Mononuclear cell (primary cell): ENCODE measurements around the gene SIAH1. TPM values are rescaled to one million over a fixed set of nuclear protein-coding genes. Genes with fewer than 3 reads are reported as not detected.
"Not testable (repeated sequence)": the region's sequence is repeated elsewhere in the genome, so short reads cannot be mapped to it uniquely, and the experiment has no call there.

Experiments
- H3K27me3 ChIP-seq: 2 replicates; pipeline ENCODE4 v1.6.0; 2011; ENCODE audit warnings: low read length, control low read depth; ENCODE audit not compliant: insufficient read depth
- H3K4me1 ChIP-seq: 2 replicates; pipeline ENCODE4 v1.5.1; 2011; ENCODE audit warnings: mild to moderate bottlenecking, low read length, control low read depth; ENCODE audit not compliant: insufficient read depth
- H3K4me3 ChIP-seq: 2 replicates; pipeline ENCODE4 v1.5.1; 2011; ENCODE audit warnings: mild to moderate bottlenecking, low read length, moderate library complexity
- H3K9me3 ChIP-seq: 2 replicates; pipeline ENCODE4 v1.5.1; 2011; ENCODE audit warnings: low read depth, mild to moderate bottlenecking, control low read depth, low read length
- total RNA-seq: library from RNA; depleted of rRNA; stranded (reverse); fragments of >200 nt; gene quantifications from one replicate; pipeline ENCODE4 v1.2.3, GENCODE V29; 2012

The SIAH1 gene
- total RNA-seq, 1 donor, result 67.7 TPM

- H3K4me3 ChIP-seq, result no peak overlapping the region
- no peaks in the 10 kb centered on the region for H3K4me1 ChIP-seq
- no peaks in the 10 kb centered on the region for H3K27me3 ChIP-seq
- no peaks in the 10 kb centered on the region for H3K9me3 ChIP-seq
Measured at GRCh38 chr16:48408688-48409087, 23.5 kb upstream of the SIAH1 start.

- H3K9me3 ChIP-seq, result no peaks in the 10 kb centered on the region
- no peaks in the 10 kb centered on the region for H3K4me1 ChIP-seq
- H3K4me3 ChIP-seq, result no peak overlapping the region
- no peaks in the 10 kb centered on the region for H3K27me3 ChIP-seq
Measured at GRCh38 chr16:48405907-48406306, 20.7 kb upstream of the SIAH1 start.

DNA sequence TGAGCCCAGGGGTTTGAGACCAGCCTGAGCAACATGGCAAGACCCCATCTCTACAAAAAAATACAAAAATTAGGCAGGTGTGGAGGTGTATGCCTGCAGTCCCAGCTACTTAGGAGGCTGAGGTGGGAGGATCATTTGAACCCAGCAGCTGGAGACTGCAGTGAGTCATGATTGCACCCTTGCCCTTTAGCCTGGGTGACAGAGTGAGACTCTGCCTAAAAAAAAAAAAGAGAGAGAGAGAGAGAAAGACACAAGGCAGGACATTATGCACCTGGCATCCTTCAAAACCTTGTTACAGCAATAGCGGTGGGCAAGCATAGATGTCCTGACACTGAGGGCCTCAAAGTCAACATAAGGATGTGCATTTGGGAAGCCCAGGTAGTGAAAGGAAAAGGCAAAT is 19.9 kb upstream of the SIAH1 start:
- H3K27me3 ChIP-seq, result no peaks in the 10 kb centered on the region
- no peak overlapping the region for H3K4me3 ChIP-seq
- no peaks in the 10 kb centered on the region for H3K9me3 ChIP-seq
- no peaks in the 10 kb centered on the region for H3K4me1 ChIP-seq

DNA sequence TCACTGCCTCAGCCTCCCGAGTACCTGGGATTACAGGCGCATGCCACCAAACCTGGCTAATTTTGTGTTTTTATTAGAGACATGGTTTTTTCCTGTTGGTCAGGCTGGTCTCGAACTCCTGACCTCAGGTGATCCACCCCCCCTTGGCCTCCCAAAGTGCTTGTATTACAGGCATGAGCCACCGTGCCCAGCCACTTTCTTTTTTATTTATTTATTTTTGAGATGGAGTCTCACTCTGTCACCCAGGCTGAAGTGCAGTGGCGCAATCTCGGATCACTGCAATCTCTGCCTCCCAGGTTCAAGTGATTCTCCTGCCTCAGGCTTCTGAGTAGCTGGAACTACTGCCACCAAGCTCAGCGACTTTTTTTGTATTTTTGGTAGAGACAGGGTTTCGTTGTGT is 17.3 kb upstream of the SIAH1 start:
- H3K27me3 ChIP-seq, H3K9me3 ChIP-seq, H3K4me3 ChIP-seq, H3K4me1 ChIP-seq: not testable (repeated sequence)

GRCh38 chr16:48395375-48395774 is 10.2 kb upstream of the SIAH1 start:
- Histone ChIP-seq H3K27me3 (no peaks in the 10 kb centered on the region), H3K9me3 (no peaks in the 10 kb centered on the region), H3K4me3 (no peak overlapping the region), H3K4me1 (peaks cover 5% of the 10 kb centered on the region)

GRCh38 chr16:48394355-48394703 is 9.1 kb upstream of the SIAH1 start:
- H3K4me3 ChIP-seq, result no peak overlapping the region
- no peaks in the 10 kb centered on the region for H3K27me3 ChIP-seq
- peaks cover 5% of the 10 kb centered on the region for H3K4me1 ChIP-seq
- H3K9me3 ChIP-seq, result no peaks in the 10 kb centered on the region

DNA sequence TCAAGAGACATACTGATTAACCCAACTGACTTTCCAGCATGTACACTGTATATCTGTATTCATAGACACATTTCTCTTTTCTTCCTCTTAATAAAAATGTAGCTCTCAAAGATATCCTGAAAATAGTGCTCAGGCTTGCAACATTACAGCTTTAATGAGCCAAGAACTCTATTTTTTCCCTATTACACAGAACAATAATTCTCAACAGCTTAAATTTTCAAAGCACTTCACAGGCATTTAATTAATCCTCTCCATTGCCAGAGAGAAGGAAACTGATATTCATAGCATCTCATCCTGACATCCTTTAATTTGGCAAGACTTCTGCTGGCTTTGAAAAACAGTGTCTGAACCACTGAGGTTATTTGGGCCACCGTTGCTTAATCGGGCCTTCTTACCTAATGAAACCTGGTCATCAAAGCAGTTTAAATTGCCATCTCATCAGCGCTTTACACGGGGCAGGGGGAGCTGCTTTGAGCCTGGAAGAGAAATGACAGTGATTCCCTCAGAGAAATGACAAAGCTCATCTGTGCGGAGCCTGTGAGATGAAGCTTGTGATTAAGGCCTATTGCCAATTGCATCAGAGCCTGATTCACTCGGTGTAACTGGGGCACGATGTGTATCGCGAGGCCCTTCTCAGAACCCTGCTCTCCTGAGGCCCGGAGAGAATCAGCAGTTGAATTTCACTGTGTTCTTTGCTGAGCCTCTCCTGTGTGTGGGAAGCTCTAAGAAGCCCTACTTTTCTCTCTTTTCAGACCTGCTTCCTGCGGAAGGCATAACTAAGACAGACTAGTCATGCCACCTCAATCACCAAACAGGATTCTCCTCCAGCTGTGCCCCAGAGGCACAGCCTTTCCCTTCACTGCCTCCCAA is 8.5 kb upstream of the SIAH1 start:
- H3K4me3 ChIP-seq, result no peak overlapping the region
- no peaks in the 10 kb centered on the region for H3K27me3 ChIP-seq
- no peaks in the 10 kb centered on the region for H3K9me3 ChIP-seq
- peaks cover 7% of the 10 kb centered on the region for H3K4me1 ChIP-seq

GRCh38 chr16:48392407-48392806 is 7.2 kb upstream of the SIAH1 start:
- H3K4me1 ChIP-seq, result peaks cover 12% of the 10 kb centered on the region
- no peaks in the 10 kb centered on the region for H3K27me3 ChIP-seq
- no peaks in the 10 kb centered on the region for H3K9me3 ChIP-seq
- H3K4me3 ChIP-seq, result no peak overlapping the region

DNA sequence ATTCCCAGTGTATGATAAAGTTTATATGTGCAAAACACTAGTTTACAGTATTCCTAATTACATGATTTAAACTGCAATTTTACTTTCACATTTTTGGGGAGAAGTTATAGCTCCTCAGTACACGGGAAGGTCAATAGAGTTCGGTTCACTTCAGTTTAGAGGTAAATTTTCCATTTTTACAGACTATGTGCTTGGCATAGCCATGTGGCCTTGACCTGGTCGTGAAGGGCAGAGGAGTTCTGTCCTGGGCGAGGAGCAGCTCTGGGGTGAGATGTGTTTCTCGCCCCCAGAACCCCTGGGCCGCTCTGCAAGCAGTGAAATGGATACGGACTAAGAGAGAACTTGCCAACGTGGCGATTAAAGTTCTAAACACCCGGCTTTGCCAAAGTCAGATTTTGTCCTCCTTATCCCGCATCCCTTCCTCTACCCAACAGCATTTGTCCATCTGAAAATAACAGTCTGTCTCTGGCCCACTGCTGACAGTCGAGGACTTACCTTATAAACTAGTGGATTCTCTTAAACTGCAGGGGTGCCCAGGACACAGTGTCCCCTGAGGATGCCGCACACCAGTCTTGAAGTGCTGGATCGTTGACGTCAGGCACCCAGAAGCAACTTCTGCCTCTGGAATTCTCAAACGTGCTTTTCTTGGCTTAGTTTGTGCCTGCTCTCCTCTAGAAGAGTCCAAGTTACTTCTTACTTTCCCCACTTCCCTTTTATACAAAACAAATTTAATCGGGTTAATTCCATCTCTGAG is 1.5 kb upstream of the SIAH1 start:
- Histone ChIP-seq H3K4me1 (peaks cover 35% of the 10 kb centered on the region), H3K4me3 (no peak overlapping the region), H3K9me3 (no peaks in the 10 kb centered on the region), H3K27me3 (no peaks in the 10 kb centered on the region)

- Histone ChIP-seq H3K4me3 (peak overlapping the region; percentile 84), H3K9me3 (no peaks in the 10 kb centered on the region), H3K27me3 (no peaks in the 10 kb centered on the region), H3K4me1 (peaks cover 44% of the 10 kb centered on the region)
Measured at GRCh38 chr16:48384520-48385252, 527 bp downstream of the SIAH1 start.

DNA sequence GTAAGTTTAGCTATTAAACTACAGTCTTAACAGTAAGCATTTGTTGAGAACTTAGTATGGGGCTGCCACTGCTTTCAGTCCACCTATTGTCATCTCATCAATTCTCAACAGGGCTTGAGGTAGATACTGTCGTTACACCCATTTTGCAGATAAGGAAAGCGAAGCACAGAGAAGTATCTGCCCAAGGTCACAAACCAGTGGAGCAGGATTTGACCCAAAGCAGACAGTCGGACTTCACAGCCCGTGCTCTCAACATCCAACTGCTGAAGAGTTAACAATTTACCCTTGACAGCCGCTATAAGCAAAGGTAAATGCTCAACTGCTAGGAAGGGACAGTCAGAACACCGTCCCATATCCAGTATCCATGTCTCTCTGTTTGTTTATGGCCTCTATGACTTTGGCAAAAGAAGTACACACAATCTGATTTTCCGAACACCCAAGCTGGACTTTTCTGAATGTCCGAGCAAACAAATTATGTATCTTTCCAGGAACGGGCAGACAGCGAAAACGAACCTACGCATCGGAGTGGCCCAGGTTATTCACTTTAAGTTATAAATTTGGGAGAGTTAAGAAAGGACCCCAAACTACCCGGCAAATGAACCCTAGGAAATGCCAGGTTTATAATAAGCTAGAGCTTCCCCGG is 1.2 kb downstream of the SIAH1 start:
- Histone ChIP-seq H3K4me1 (peaks cover 50% of the 10 kb centered on the region), H3K27me3 (no peaks in the 10 kb centered on the region), H3K9me3 (no peaks in the 10 kb centered on the region), H3K4me3 (peak overlapping the region; percentile 63)

DNA sequence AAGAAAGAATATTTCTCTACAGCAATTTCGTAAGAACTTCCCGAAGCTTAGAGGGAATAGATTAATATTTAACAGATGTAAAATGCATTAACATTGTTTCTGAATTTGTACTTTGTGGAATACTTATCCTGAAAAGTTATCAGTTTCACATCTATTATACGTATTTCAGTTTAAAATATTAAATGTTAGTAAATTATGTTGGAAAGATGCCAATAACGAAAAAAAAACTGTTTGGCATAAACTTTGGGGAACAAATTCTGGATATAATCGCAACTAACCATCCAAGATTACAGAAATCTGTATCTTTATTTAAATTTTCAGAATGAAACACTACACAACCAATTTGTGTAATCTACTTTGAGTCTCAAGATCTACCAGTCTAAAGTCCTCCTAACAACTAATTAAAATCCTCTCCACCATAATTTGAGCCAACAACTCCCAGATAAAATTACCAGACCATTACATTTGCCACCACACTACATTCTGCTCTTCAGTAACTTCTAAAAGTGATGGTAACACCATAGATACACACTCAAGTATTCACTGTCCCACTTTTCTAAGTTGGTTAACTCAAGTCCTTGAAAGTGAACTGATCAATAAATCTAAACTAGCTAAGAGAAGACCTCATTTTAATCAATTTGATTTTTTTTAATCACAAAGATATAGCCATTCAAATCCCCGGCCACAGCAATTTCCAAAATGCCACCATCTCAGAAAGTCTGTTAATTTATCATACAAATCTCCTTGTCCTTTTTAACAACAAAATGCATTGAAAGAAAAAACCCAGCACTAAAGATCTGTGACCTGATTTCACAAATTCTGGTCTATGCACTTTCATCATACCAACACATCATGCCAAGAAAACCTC is 2.0 kb downstream of the SIAH1 start:
- peaks cover 51% of the 10 kb centered on the region for H3K4me1 ChIP-seq
- H3K9me3 ChIP-seq, result no peaks in the 10 kb centered on the region
- H3K4me3 ChIP-seq, result no peak overlapping the region
- H3K27me3 ChIP-seq, result no peaks in the 10 kb centered on the region

- Histone ChIP-seq H3K27me3 (no peaks in the 10 kb centered on the region), H3K4me3 (no peak overlapping the region), H3K9me3 (no peaks in the 10 kb centered on the region), H3K4me1 (peaks cover 62% of the 10 kb centered on the region)
Measured at GRCh38 chr16:48382131-48382530, 3.1 kb downstream of the SIAH1 start.

GRCh38 chr16:48381201-48381600 is 4.0 kb downstream of the SIAH1 start:
- Histone ChIP-seq H3K9me3 (no peaks in the 10 kb centered on the region), H3K4me3 (no peak overlapping the region), H3K4me1 (peaks cover 68% of the 10 kb centered on the region), H3K27me3 (no peaks in the 10 kb centered on the region)
